WTC11 (cell line): ENCODE results near the gene GTF3C2. TPM values are rescaled to one million over a fixed set of nuclear protein-coding genes. Genes with fewer than 3 reads are reported as not detected.

Experiments
- ATAC-seq: fragments of 200-7000 bp; cut with Tn5 transposase; 2 replicates; pipeline ENCODE4 v1.10.0; 2021; ENCODE audit warnings: mild to moderate bottlenecking, moderate library complexity
- CTCF ChIA-PET: fragments of 300-600 bp; sonication (Branson Sonifier 250); formaldehyde crosslinking; loops from one replicate; lab custom pipeline; 2021; ENCODE audit warnings: antibody characterized with exemption; lab: Charles Lee
- POLR2A ChIA-PET: fragments of 350-600 bp; sonication (Branson Sonifier 250); formaldehyde crosslinking; loops from one replicate; lab custom pipeline; 2021; ENCODE audit warnings: antibody characterized with exemption; lab: Charles Lee
- DNase-seq: peaks from one replicate; pipeline ENCODE4 v3.0.0; 2021; ENCODE audit warnings: low spot score
- H3K27ac Mint-ChIP-seq: 2 replicates; pipeline ENCODE4 v1.8.0; 2021; ENCODE audit warnings: mixed read lengths
- H3K27me3 Mint-ChIP-seq: 2 replicates; pipeline ENCODE4 v1.8.0; 2021; ENCODE audit warnings: low read depth, mild to moderate bottlenecking, moderate library complexity, mixed read lengths
- H3K36me3 Mint-ChIP-seq: 2 replicates; pipeline ENCODE4 v1.8.0; 2021; ENCODE audit warnings: mixed read lengths
- H3K4me1 Mint-ChIP-seq: 2 replicates; pipeline ENCODE4 v1.8.0; 2022; ENCODE audit warnings: mixed read lengths
- H3K4me3 Mint-ChIP-seq: 2 replicates; pipeline ENCODE4 v1.8.0; 2021; ENCODE audit warnings: mild to moderate bottlenecking, moderate library complexity, mixed read lengths
- H3K9me3 Mint-ChIP-seq: 2 replicates; pipeline ENCODE4 v1.8.0; 2021; ENCODE audit warnings: mixed read lengths
- ATF1 ChIP-seq: sonication (generic); formaldehyde crosslinking; IDR thresholded peaks from 2 replicates; pipeline ENCODE4 v1.8.1; 2023; ENCODE audit warnings: mild to moderate bottlenecking, moderate library complexity, missing genetic modification reagents
- FOXJ3 ChIP-seq: sonication (generic); formaldehyde crosslinking; IDR thresholded peaks from 2 replicates; pipeline ENCODE4 v1.9.0; 2021; ENCODE audit warnings: missing genetic modification reagents, mild to moderate bottlenecking, borderline replicate concordance
- FOXK1 ChIP-seq: sonication (generic); formaldehyde crosslinking; IDR thresholded peaks from 2 replicates; pipeline ENCODE4 v1.8.0; 2022; ENCODE audit warnings: mild to moderate bottlenecking, moderate library complexity, missing genetic modification reagents
- GABPB1 ChIP-seq: sonication (generic); formaldehyde crosslinking; IDR thresholded peaks from 2 replicates; pipeline ENCODE4 v1.8.1; 2023; ENCODE audit warnings: mild to moderate bottlenecking, missing genetic modification reagents
- GRHL2 ChIP-seq: fragments of 250-450 bp; sonication (Bioruptor Pico); IDR thresholded peaks from 2 replicates; pipeline ENCODE4 v1.8.0; 2022; ENCODE audit warnings: mild to moderate bottlenecking, moderate library complexity; ENCODE audit not compliant: insufficient replicate concordance, severe bottlenecking
- GTF2I ChIP-seq: fragments of 250-450 bp; sonication (Bioruptor Pico); conservative IDR thresholded peaks from 2 replicates; pipeline ENCODE4 v1.4.0; 2021; ENCODE audit warnings: mild to moderate bottlenecking
- JAZF1 ChIP-seq: fragments of 250-450 bp; sonication (Bioruptor Pico); IDR thresholded peaks from 2 replicates; pipeline ENCODE4 v1.9.0; 2021; ENCODE audit warnings: moderate library complexity, mild to moderate bottlenecking, inconsistent platforms
- NR3C1 ChIP-seq: sonication (generic); formaldehyde crosslinking; conservative IDR thresholded peaks from 2 replicates; pipeline ENCODE4 v1.8.1; 2023; ENCODE audit warnings: low read depth, mild to moderate bottlenecking, missing genetic modification reagents
- SOX15 ChIP-seq: fragments of 250-450 bp; sonication (Bioruptor Pico); IDR thresholded peaks from 2 replicates; pipeline ENCODE4 v1.9.0; 2021; ENCODE audit warnings: mild to moderate bottlenecking
- ZNF138 ChIP-seq: sonication (generic); formaldehyde crosslinking; conservative IDR thresholded peaks from 2 replicates; pipeline ENCODE4 v1.8.1; 2022; ENCODE audit warnings: mild to moderate bottlenecking, moderate library complexity, missing genetic modification reagents
- ZNF671 ChIP-seq: fragments of 250-450 bp; sonication (Bioruptor Pico); IDR thresholded peaks from 2 replicates; pipeline ENCODE4 v1.8.0; 2021; ENCODE audit warnings: mild to moderate bottlenecking
- total RNA-seq: library from RNA; stranded (reverse); gene quantifications from 3 replicates; pipeline ENCODE4 v1.2.3, GENCODE V29; 2021
- TF ChIP-seq, protein P1 (sequence below): fragments of 250-450 bp; sonication (Bioruptor Pico); IDR thresholded peaks from 2 replicates; pipeline ENCODE4 v1.9.0; 2021; ENCODE audit warnings: moderate library complexity, mild to moderate bottlenecking, inconsistent platforms, borderline replicate concordance
- TF ChIP-seq, protein P2 (sequence below): fragments of 250-450 bp; sonication (Bioruptor Pico); IDR thresholded peaks from 2 replicates; pipeline ENCODE4 v1.9.0; 2021; ENCODE audit warnings: mild to moderate bottlenecking, borderline replicate concordance
- TF ChIP-seq, protein P3 (sequence below): sonication (generic); formaldehyde crosslinking; IDR thresholded peaks from 2 replicates; pipeline ENCODE4 v1.8.0; 2022; ENCODE audit warnings: missing genetic modification reagents
- TF ChIP-seq, protein P4 (sequence below): sonication (generic); formaldehyde crosslinking; IDR thresholded peaks from 2 replicates; pipeline ENCODE4 v1.8.0; 2022; ENCODE audit warnings: mild to moderate bottlenecking, missing genetic modification reagents
- TF ChIP-seq, protein P5 (sequence below): sonication (generic); formaldehyde crosslinking; IDR thresholded peaks from 2 replicates; pipeline ENCODE4 v1.8.1; 2023; ENCODE audit warnings: mild to moderate bottlenecking, missing genetic modification reagents
- TF ChIP-seq, protein P6 (sequence below): sonication (generic); formaldehyde crosslinking; IDR thresholded peaks from 2 replicates; pipeline ENCODE4 v1.8.1; 2023; ENCODE audit warnings: mild to moderate bottlenecking, missing genetic modification reagents, moderate library complexity
- TF ChIP-seq, protein P7 (sequence below): fragments of 250-450 bp; sonication (Bioruptor Pico); IDR thresholded peaks from 2 replicates; pipeline ENCODE4 v2.1.2; 2022; ENCODE audit warnings: mild to moderate bottlenecking, moderate library complexity

The GTF3C2 gene
- total RNA-seq, 1 experiment from 2014 or later = 123 TPM

DNA sequence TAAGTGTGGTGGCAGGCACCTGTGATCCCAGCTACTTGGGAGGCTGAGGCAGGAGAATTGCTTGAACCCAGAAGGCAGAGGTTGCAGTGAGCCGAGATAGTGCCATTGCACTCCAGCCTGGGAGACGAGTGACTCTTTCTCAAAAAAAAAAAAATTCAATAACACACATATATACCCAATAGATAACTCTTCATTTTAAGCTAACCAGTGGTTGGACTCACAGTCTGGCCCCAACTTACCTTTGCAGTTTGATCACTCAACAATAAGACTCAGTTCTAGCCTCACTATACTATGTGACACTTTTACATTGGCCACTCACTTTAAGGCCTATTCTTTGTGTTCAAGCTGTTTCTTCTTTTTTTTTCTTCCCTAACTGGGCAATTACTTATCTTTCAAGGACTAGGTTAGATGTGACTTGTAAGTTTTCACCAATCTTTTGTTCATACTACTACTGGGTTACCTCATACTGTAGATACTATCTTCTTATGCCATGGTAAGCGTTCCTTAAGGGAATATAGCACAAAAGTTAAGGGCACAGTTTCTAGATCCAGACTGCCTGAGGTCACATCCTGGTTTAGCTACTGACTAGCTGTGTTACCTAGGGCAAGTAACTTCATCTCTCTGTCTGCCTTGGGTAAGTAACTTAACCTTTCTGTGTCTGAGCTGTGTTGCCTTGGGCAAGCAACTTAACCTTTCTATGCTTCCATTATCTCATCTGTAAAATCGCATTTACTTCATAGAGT, 6.3 kb upstream of the GTF3C2 start (continued):
- TF ChIP-seq, protein P1, sequence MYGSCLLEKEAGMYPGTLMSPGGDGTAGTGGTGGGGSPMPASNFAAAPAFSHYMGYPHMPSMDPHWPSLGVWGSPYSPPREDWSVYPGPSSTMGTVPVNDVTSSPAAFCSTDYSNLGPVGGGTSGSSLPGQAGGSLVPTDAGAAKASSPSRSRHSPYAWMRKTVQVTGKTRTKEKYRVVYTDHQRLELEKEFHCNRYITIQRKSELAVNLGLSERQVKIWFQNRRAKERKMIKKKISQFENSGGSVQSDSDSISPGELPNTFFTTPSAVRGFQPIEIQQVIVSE (CRISPR knock-in tag) = no peak

DNA sequence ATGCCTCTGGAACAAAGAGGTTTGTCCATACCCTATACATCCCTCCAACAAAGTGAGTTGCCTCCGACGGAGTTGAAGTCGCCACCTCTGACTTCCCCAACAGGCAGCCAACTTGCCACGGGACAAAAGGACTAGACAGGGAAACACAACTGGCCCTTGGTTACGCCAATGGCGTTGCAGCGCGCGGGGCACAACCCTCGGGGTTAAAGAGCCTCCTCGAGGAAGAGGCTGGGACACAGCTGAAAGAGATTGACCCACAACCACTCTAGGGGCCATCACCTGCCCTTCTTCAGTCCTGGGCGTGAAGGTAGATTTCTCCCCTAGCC, 545 bp downstream of the GTF3C2 start:
- H3K4me3 Mint-ChIP-seq = peak overlapping the region; percentile 93
- CTCF ChIA-PET = interaction anchor here (1.3 to 1.9 kb wide), 3 partner anchors 14 to 53 kb away, joined by 3 to 14 read pairs (median 5); partner anchors contain the start of genes EIF2B4 and ZNF513
- TF ChIP-seq NR3C1 (CRISPR knock-in tag) (no peak), ZNF671 (CRISPR knock-in tag) (no peak), FOXK1 (CRISPR knock-in tag) (no peak), JAZF1 (CRISPR knock-in tag) (no peak), GTF2I (CRISPR knock-in tag) (no peak)
- TF ChIP-seq, protein P2, sequence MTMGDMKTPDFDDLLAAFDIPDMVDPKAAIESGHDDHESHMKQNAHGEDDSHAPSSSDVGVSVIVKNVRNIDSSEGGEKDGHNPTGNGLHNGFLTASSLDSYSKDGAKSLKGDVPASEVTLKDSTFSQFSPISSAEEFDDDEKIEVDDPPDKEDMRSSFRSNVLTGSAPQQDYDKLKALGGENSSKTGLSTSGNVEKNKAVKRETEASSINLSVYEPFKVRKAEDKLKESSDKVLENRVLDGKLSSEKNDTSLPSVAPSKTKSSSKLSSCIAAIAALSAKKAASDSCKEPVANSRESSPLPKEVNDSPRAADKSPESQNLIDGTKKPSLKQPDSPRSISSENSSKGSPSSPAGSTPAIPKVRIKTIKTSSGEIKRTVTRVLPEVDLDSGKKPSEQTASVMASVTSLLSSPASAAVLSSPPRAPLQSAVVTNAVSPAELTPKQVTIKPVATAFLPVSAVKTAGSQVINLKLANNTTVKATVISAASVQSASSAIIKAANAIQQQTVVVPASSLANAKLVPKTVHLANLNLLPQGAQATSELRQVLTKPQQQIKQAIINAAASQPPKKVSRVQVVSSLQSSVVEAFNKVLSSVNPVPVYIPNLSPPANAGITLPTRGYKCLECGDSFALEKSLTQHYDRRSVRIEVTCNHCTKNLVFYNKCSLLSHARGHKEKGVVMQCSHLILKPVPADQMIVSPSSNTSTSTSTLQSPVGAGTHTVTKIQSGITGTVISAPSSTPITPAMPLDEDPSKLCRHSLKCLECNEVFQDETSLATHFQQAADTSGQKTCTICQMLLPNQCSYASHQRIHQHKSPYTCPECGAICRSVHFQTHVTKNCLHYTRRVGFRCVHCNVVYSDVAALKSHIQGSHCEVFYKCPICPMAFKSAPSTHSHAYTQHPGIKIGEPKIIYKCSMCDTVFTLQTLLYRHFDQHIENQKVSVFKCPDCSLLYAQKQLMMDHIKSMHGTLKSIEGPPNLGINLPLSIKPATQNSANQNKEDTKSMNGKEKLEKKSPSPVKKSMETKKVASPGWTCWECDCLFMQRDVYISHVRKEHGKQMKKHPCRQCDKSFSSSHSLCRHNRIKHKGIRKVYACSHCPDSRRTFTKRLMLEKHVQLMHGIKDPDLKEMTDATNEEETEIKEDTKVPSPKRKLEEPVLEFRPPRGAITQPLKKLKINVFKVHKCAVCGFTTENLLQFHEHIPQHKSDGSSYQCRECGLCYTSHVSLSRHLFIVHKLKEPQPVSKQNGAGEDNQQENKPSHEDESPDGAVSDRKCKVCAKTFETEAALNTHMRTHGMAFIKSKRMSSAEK (CRISPR knock-in tag) = no peak
- TF ChIP-seq, protein P3, sequence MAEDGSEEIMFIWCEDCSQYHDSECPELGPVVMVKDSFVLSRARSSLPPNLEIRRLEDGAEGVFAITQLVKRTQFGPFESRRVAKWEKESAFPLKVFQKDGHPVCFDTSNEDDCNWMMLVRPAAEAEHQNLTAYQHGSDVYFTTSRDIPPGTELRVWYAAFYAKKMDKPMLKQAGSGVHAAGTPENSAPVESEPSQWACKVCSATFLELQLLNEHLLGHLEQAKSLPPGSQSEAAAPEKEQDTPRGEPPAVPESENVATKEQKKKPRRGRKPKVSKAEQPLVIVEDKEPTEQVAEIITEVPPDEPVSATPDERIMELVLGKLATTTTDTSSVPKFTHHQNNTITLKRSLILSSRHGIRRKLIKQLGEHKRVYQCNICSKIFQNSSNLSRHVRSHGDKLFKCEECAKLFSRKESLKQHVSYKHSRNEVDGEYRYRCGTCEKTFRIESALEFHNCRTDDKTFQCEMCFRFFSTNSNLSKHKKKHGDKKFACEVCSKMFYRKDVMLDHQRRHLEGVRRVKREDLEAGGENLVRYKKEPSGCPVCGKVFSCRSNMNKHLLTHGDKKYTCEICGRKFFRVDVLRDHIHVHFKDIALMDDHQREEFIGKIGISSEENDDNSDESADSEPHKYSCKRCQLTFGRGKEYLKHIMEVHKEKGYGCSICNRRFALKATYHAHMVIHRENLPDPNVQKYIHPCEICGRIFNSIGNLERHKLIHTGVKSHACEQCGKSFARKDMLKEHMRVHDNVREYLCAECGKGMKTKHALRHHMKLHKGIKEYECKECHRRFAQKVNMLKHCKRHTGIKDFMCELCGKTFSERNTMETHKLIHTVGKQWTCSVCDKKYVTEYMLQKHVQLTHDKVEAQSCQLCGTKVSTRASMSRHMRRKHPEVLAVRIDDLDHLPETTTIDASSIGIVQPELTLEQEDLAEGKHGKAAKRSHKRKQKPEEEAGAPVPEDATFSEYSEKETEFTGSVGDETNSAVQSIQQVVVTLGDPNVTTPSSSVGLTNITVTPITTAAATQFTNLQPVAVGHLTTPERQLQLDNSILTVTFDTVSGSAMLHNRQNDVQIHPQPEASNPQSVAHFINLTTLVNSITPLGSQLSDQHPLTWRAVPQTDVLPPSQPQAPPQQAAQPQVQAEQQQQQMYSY = no peak
- TF ChIP-seq, protein P4, sequence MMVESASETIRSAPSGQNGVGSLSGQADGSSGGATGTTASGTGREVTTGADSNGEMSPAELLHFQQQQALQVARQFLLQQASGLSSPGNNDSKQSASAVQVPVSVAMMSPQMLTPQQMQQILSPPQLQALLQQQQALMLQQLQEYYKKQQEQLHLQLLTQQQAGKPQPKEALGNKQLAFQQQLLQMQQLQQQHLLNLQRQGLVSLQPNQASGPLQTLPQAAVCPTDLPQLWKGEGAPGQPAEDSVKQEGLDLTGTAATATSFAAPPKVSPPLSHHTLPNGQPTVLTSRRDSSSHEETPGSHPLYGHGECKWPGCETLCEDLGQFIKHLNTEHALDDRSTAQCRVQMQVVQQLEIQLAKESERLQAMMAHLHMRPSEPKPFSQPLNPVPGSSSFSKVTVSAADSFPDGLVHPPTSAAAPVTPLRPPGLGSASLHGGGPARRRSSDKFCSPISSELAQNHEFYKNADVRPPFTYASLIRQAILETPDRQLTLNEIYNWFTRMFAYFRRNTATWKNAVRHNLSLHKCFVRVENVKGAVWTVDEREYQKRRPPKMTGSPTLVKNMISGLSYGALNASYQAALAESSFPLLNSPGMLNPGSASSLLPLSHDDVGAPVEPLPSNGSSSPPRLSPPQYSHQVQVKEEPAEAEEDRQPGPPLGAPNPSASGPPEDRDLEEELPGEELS = no peak
- peaks cover 41% of the 10 kb centered on the region for H3K4me1 Mint-ChIP-seq
- H3K9me3 Mint-ChIP-seq = peaks cover 8% of the 10 kb centered on the region
- ATAC-seq (peak; percentile 6), DNase-seq (peak; percentile 53)
- peak overlapping the region; percentile 100 for H3K27ac Mint-ChIP-seq
- no peaks in the 10 kb centered on the region for H3K27me3 Mint-ChIP-seq
- peaks cover 12% of the 10 kb centered on the region for H3K36me3 Mint-ChIP-seq
- POLR2A ChIA-PET = interaction anchor here (1.0 to 2.3 kb wide), 4 partner anchors 13 to 139 kb away, joined by 4 to 13 read pairs (median 4); partner anchors contain the start of genes CAD, EIF2B4 and SLC30A3

DNA sequence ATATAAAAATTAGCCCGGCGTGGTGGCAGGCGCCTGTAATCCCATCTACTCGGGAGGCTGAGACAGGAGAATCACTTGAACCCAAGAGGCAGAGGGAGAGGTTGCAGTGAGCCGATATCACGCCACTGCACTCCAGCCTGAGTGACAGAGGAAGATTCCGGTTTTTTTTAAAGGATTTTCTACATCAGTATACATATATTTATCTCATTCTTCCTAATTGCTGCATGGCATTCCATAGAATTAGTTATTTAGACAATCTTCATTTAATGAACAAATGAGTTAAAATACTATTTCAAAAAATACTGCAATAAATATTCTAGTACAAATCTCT, 2.0 kb downstream of the GTF3C2 start:
- no peak for DNase-seq
- Mint-ChIP-seq H3K27ac (0 out of 2 replicates have a peak overlapping the region, but pooled peaks have one; percentile 89), H3K36me3 (peaks cover 19% of the 10 kb centered on the region), H3K4me1 (peaks cover 41% of the 10 kb centered on the region), H3K4me3 (peak overlapping the region; percentile 93)
- POLR2A ChIA-PET = no interaction called here
- TF ChIP-seq FOXJ3 (CRISPR knock-in tag) = no peak
- TF ChIP-seq, protein P5, sequence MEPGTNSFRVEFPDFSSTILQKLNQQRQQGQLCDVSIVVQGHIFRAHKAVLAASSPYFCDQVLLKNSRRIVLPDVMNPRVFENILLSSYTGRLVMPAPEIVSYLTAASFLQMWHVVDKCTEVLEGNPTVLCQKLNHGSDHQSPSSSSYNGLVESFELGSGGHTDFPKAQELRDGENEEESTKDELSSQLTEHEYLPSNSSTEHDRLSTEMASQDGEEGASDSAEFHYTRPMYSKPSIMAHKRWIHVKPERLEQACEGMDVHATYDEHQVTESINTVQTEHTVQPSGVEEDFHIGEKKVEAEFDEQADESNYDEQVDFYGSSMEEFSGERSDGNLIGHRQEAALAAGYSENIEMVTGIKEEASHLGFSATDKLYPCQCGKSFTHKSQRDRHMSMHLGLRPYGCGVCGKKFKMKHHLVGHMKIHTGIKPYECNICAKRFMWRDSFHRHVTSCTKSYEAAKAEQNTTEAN (CRISPR knock-in tag) = no peak
- TF ChIP-seq, protein P6, sequence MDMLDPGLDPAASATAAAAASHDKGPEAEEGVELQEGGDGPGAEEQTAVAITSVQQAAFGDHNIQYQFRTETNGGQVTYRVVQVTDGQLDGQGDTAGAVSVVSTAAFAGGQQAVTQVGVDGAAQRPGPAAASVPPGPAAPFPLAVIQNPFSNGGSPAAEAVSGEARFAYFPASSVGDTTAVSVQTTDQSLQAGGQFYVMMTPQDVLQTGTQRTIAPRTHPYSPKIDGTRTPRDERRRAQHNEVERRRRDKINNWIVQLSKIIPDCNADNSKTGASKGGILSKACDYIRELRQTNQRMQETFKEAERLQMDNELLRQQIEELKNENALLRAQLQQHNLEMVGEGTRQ (CRISPR knock-in tag) = no peak
- TF ChIP-seq ZNF138 (CRISPR knock-in tag) = no peak
- TF ChIP-seq ATF1 (CRISPR knock-in tag) = no peak
- TF ChIP-seq GABPB1 (CRISPR knock-in tag) = no peak
- no peak for TF ChIP-seq GRHL2 (CRISPR knock-in tag)
- no peak for TF ChIP-seq SOX15
- TF ChIP-seq, protein P7, sequence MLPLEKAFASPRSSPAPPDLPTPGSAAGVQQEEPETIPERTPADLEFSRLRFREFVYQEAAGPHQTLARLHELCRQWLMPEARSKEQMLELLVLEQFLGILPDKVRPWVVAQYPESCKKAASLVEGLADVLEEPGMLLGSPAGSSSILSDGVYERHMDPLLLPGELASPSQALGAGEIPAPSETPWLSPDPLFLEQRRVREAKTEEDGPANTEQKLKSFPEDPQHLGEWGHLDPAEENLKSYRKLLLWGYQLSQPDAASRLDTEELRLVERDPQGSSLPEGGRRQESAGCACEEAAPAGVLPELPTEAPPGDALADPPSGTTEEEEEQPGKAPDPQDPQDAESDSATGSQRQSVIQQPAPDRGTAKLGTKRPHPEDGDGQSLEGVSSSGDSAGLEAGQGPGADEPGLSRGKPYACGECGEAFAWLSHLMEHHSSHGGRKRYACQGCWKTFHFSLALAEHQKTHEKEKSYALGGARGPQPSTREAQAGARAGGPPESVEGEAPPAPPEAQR (CRISPR knock-in tag) = no peak
- TF ChIP-seq, all 79 proteins: peak for 0
- Mint-ChIP-seq H3K9me3 (peaks cover 8% of the 10 kb centered on the region), H3K27me3 (no peaks in the 10 kb centered on the region)
- CTCF ChIA-PET = interaction anchor here (0.7 to 1.4 kb wide), 3 partner anchors 9 to 329 kb away, joined by 3 to 6 read pairs (median 4); no protein-coding TSS in a partner anchor
- no peak for ATAC-seq
